Brain microvascular endothelial cell (primary cell): ENCODE results near the gene EIF2B2.
A peak's percentile ranks its signal among the peaks of the same experiment; 100 is the strongest.
"Not testable (repeated sequence)": the region's sequence is repeated elsewhere in the genome, so short reads cannot be mapped to it uniquely, and the experiment has no call there.

Source experiments
- DNase-seq: peaks from one replicate; pipeline ENCODE4 v3.0.0-alpha.2; 2020
- H3K27ac ChIP-seq: fragments of 250-450 bp; sonication (Bioruptor Pico); 2 replicates; pipeline ENCODE4 v1.5.1; 2020; ENCODE audit warnings: mild to moderate bottlenecking, moderate library complexity
- H3K27me3 ChIP-seq: fragments of 250-450 bp; sonication (Bioruptor Pico); replicated peaks from 2 replicates; pipeline ENCODE4 v1.5.1; 2020; ENCODE audit warnings: mild to moderate bottlenecking
- H3K36me3 ChIP-seq: fragments of 250-450 bp; sonication (Bioruptor Pico); replicated peaks from 2 replicates; pipeline ENCODE4 v1.5.1; 2020; ENCODE audit warnings: mild to moderate bottlenecking
- H3K4me3 ChIP-seq: 2 replicates; pipeline ENCODE4 v1.5.1; 2011; ENCODE audit warnings: low read depth, mild to moderate bottlenecking, control low read depth, low read length, moderate library complexity
- in situ Hi-C: cut with HindIII; loops from 2 replicates; pipeline ENCODE4 v1.10.0; 2017; ENCODE audit warnings: low sequenced_read_pairs, low pct_ligation_motif_present
- TF ChIP-seq, protein P1 (sequence below): IDR thresholded peaks from 2 replicates; pipeline ENCODE4 v1.5.1; 2011; ENCODE audit warnings: low read depth, mild to moderate bottlenecking, moderate library complexity, low read length, control low read depth, inconsistent platforms; ENCODE audit errors: missing control alignments

EIF2B2 gene

DNA sequence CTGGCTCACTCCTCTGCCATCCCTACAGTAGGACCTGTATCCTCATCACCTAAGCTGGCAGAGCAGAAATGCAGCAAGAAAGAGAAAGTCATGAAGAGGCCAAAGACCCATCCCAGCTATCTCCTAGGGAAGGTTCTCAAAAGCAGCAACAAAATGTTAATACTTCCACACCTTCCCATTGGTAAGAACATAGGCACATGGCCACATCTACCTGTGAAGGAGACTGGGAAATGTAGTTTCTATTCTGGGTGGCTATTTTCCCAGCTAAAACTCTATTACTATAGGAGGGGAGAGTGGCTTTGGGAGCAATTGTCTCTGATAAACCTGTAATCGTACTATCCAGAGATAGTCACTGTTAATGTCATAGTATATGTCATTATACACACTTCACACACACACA, 13.7 kb upstream of the EIF2B2 start:
- in situ Hi-C loops: no loop called here
- H3K27ac ChIP-seq: no peak overlapping the region
- TF ChIP-seq, protein P1, sequence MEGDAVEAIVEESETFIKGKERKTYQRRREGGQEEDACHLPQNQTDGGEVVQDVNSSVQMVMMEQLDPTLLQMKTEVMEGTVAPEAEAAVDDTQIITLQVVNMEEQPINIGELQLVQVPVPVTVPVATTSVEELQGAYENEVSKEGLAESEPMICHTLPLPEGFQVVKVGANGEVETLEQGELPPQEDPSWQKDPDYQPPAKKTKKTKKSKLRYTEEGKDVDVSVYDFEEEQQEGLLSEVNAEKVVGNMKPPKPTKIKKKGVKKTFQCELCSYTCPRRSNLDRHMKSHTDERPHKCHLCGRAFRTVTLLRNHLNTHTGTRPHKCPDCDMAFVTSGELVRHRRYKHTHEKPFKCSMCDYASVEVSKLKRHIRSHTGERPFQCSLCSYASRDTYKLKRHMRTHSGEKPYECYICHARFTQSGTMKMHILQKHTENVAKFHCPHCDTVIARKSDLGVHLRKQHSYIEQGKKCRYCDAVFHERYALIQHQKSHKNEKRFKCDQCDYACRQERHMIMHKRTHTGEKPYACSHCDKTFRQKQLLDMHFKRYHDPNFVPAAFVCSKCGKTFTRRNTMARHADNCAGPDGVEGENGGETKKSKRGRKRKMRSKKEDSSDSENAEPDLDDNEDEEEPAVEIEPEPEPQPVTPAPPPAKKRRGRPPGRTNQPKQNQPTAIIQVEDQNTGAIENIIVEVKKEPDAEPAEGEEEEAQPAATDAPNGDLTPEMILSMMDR: no peak

DNA sequence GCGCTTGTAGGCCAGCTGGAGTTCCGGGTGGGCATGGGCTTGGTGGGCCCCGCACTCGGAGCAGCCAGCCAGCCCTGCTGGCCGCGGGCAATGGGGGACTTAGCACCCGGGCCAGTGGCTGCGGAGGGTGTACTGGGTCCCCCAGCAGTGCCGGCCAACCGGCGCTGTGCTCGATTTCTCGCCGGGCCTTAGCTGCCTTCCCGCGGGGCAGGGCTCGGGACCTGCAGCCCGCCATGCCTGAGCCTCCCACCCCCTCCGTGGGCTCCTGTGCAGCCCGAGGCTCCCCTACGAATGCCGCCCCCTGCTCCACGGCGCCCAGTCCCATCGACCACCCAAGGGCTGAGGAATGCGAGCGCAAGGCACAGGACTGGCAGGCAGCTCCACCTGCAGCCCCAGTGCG, 8.5 kb upstream of the EIF2B2 start:
- H3K27ac ChIP-seq, H3K4me3 ChIP-seq, H3K27me3 ChIP-seq, H3K36me3 ChIP-seq, in situ Hi-C loops, DNase-seq: not testable (repeated sequence)

More for the DNA sequence above, 13.7 kb upstream of the EIF2B2 start:
- DNase-seq: no peak
- H3K36me3 ChIP-seq: no peaks in the 10 kb centered on the region
- H3K4me3 ChIP-seq: no peak overlapping the region
- no peaks in the 10 kb centered on the region for H3K27me3 ChIP-seq

DNA sequence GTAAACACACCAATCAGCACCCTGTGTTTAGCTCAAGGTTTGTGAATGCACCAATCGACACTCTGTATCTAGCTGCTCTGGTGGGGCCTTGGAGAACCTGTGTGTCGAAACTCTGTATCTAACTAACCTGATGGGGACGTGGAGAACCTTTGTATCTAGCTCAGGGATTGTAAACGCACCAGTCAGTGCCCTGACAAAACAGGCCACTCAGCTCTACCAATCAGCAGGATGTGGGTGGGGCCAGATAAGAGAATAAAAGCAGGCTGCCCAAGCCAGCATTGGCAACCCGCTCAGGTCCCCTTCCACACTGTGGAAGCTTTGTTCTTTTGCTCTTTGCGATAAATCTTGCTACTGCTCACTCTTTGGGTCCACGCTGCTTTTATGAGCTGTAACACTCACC, 6.9 kb upstream of the EIF2B2 start:
- H3K36me3 ChIP-seq, H3K27ac ChIP-seq, in situ Hi-C loops, DNase-seq, H3K27me3 ChIP-seq, H3K4me3 ChIP-seq: not testable (repeated sequence)

DNA sequence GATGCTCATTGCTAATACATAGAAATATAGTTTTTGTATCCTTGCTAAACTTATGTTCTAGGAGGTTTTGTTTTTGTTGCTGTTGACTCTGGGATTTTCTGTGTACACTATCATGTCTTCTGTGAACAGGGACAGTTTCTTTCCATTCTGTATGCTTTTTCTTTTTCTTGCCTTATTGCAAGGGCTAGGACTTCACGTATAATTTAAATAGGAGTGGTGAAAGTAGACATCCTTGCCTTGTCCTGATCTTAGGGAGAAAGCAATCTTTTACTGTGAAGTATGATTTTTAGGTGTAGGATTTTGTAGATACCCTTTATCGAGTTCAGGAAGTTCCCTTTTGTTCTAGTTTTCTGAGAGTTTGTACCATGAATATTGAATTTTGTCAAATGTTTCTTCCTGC, 1.5 kb upstream of the EIF2B2 start:
- H3K4me3 ChIP-seq: no peak overlapping the region
- H3K27ac ChIP-seq: no peak overlapping the region
- no peaks in the 10 kb centered on the region for H3K27me3 ChIP-seq
- no peak for DNase-seq
- peaks cover 10% of the 10 kb centered on the region for H3K36me3 ChIP-seq
- TF ChIP-seq, protein P1: no peak
- in situ Hi-C loops: no loop called here

DNA sequence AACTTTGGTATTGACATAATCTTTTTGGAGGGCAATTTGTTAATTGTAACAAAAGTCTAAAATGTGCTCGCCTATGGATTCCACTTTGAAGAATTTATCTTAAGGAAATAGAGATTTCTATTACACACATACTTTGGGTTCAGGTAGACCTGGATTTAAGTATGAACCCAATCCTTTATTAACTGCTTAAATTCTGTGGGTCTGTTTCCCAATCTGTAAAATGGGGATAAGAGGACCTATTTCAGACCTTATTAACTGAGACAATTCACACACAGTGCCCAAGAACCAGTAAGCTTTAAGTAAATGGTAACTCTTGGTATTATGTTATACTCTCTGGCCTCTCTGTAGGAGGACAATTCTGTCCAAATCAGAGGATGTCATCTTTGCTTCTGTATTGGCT, 822 bp upstream of the EIF2B2 start:
- DNase-seq: no peak
- TF ChIP-seq, protein P1: no peak
- Histone ChIP-seq H3K36me3 (peaks cover 17% of the 10 kb centered on the region), H3K27ac (peak overlapping the region; percentile 83), H3K4me3 (peak overlapping the region; percentile 95), H3K27me3 (no peaks in the 10 kb centered on the region)
- in situ Hi-C loops: no loop called here

DNA sequence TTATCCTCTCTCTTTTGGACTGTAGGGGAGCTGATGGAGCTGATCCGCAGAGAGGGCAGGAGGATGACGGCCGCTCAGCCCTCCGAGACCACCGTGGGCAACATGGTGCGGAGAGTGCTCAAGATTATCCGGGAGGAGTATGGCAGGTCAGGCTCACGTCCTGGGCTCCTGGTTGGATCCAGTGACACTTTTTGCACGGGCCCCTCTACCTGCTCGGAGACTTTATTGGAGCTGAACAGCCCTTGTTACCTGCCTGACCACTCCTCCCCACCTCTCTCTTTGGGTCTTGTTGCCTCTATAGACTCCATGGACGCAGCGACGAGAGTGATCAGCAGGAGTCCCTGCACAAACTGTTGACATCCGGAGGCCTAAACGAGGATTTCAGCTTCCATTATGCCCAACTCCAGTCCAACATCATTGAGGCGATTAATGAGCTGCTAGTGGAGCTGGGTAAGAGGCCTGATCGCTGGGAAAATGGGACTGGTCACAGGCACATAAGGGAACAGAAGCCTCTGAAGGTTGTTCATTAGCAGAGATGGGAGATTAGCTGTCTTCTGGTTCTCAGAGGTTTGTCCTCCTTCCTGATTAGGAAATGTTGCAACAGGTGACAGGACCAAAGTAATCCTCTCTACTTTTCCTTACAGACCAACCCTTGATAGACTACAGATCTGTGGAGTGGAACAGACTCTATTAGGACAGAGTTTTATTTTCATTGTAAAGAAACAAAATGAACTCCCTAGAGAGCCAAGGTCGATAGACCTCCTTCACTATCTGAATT, 718 bp downstream of the EIF2B2 start:
- in situ Hi-C loops: no loop called here
- peak overlapping the region; percentile 83 for H3K27ac ChIP-seq
- TF ChIP-seq, protein P1: no peak
- no peaks in the 10 kb centered on the region for H3K27me3 ChIP-seq
- peak overlapping the region; percentile 95 for H3K4me3 ChIP-seq
- DNase-seq: no peak
- H3K36me3 ChIP-seq: peaks cover 30% of the 10 kb centered on the region

DNA sequence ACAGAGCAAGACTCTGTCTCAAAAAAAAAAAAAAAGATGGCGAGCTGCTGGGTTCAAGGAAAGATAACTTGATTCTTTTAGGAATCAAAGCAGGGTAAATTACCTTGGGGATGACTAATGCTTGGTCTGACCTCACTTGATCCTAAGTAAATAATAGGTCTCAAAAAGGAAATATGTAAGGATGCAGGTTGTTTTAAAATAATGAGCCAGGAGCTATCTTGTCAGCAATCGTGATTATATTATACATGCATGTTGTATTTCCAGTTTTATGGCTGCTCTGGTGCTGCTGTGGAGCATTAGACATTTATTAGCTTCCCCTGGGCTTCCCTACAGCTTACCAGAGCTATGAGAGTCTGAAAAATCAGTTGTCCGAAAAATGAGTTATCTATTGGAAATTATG, 2.6 kb downstream of the EIF2B2 start:
- Histone ChIP-seq H3K27me3 (no peaks in the 10 kb centered on the region), H3K27ac (no peak overlapping the region), H3K4me3 (no peak overlapping the region), H3K36me3 (peaks cover 47% of the 10 kb centered on the region)
- in situ Hi-C loops: no loop called here
- no peak for DNase-seq
- TF ChIP-seq, protein P1: no peak
